NCI-H82 treated with DMSO at 0.1 percent for 48 hours (cell line): Measurements from ENCODE around the gene ABCA5.
A peak's percentile ranks its signal among the peaks of the same experiment; 100 is the strongest.
"Not testable (repeated sequence)": the region's sequence is repeated elsewhere in the genome, so short reads cannot be mapped to it uniquely, and the experiment has no call there.

Experiments used
- DNase-seq: peaks from one replicate; lab custom pipeline; 2025; ENCODE audit not compliant: unreplicated experiment; lab: John Stamatoyannopoulos, UW

Gene ABCA5

GRCh38 chr17:69333561-69333960 lies 6.6 kb upstream of the ABCA5 start:
- DNase-seq = no peak

GRCh38 chr17:69331756-69332155 lies 4.8 kb upstream of the ABCA5 start:
- no peak for DNase-seq

GRCh38 chr17:69326377-69327059 lies 415 bp downstream of the ABCA5 start:
- DNase-seq = peak; percentile 93

- DNase-seq = peak; percentile 88
Measured at GRCh38 chr17:69325518-69326376, 1.2 kb downstream of the ABCA5 start.

- DNase-seq = no peak
Measured at GRCh38 chr17:69323806-69324205, 3.1 kb downstream of the ABCA5 start.

- DNase-seq = no peak
Measured at GRCh38 chr17:69320908-69321238, 6.1 kb downstream of the ABCA5 start.

- DNase-seq = no peak
Measured at GRCh38 chr17:69320210-69320907, 6.6 kb downstream of the ABCA5 start.

GRCh38 chr17:69317625-69318024 lies 9.3 kb downstream of the ABCA5 start:
- DNase-seq = peak; percentile 32

GRCh38 chr17:69314246-69315065 lies 12.5 kb downstream of the ABCA5 start:
- peak; percentile 95 for DNase-seq

- DNase-seq = no peak
Measured at GRCh38 chr17:69305177-69305576, 21.8 kb downstream of the ABCA5 start.

- DNase-seq = no peak
Measured at GRCh38 chr17:69302682-69303081, 24.3 kb downstream of the ABCA5 start.

GRCh38 chr17:69300222-69300621 lies 26.7 kb downstream of the ABCA5 start:
- no peak for DNase-seq

GRCh38 chr17:69298120-69298722 lies 28.7 kb downstream of the ABCA5 start:
- DNase-seq = not testable (repeated sequence)

GRCh38 chr17:69287168-69287567 lies 39.8 kb downstream of the ABCA5 start:
- DNase-seq = no peak

- DNase-seq = no peak
Measured at GRCh38 chr17:69286257-69286656, 40.7 kb downstream of the ABCA5 start.

GRCh38 chr17:69284646-69285045 lies 42.3 kb downstream of the ABCA5 start:
- no peak for DNase-seq

- no peak for DNase-seq
Measured at GRCh38 chr17:69282002-69282401, 44.9 kb downstream of the ABCA5 start.

GRCh38 chr17:69276279-69276678 lies 50.7 kb downstream of the ABCA5 start:
- not testable (repeated sequence) for DNase-seq

GRCh38 chr17:69275751-69276150 lies 51.2 kb downstream of the ABCA5 start:
- no peak for DNase-seq

GRCh38 chr17:69271023-69271422 lies 55.9 kb downstream of the ABCA5 start:
- DNase-seq = no peak
